Lower leg skin (tissue), 3 donors: Measurements from ENCODE around the gene DLG2.

Experiments
- CTCF ChIP-seq, 3 donors: fragments of 450-650 bp; IDR thresholded peaks; one replicate each; pipeline ENCODE4 v1.5.1; 2016; ENCODE audit warnings: antibody characterized with exemption in 3 of 3, mild to moderate bottlenecking in 3 of 3, moderate library complexity in 2 of 3
- POLR2A ChIP-seq, 2 donors: fragments of 450-650 bp; IDR thresholded peaks; one replicate each; pipeline ENCODE4 v1.6.1; 2016 to 2017; ENCODE audit warnings: antibody characterized with exemption in 2 of 2, mild to moderate bottlenecking in 1 of 2, moderate library complexity in 1 of 2

- TF ChIP-seq CTCF (IDR thresholded peaks at IDR 0.05) (no peak), POLR2A (IDR thresholded peaks at IDR 0.05) (no peak)
These were observed 2001.8 kb downstream of the DLG2 start for GRCh38 chr11:83625336-83625735.
